Astrocyte (in vitro differentiated cells and primary cell): ENCODE data around the gene FXR2. TPM values are rescaled to one million over a fixed set of nuclear protein-coding genes. Genes with fewer than 3 reads are reported as not detected.
A peak's percentile ranks its signal among the peaks of the same experiment; 100 is the strongest.

Experiments
- DNase-seq: peaks from one replicate; pipeline ENCODE4 v3.0.0-alpha.2; 2010; ENCODE audit warnings: low read depth
- FAIRE-seq: peaks from 2 replicates; lab custom pipeline; 2011; peaks lifted over from hg19 to GRCh38; lab: Jason Lieb, UNC
- H2AFZ ChIP-seq: 2 replicates; pipeline ENCODE4 v1.6.0; 2012; ENCODE audit warnings: low read depth, low read length, inconsistent platforms
- H3K27ac ChIP-seq: 2 replicates; pipeline ENCODE4 v1.5.1; 2011; ENCODE audit warnings: low read depth, low read length, inconsistent platforms
- H3K27me3 ChIP-seq: 2 replicates; pipeline ENCODE4 v1.6.0; 2011; ENCODE audit warnings: low read length, inconsistent platforms; ENCODE audit not compliant: insufficient read depth
- H3K36me3 ChIP-seq: 2 replicates; pipeline ENCODE4 v1.5.1; 2011; ENCODE audit warnings: low read length, inconsistent platforms; ENCODE audit not compliant: insufficient read depth
- H3K4me1 ChIP-seq: 2 replicates; pipeline ENCODE4 v1.5.1; 2011; ENCODE audit warnings: low read length, inconsistent platforms; ENCODE audit not compliant: insufficient read depth
- H3K4me2 ChIP-seq: 2 replicates; pipeline ENCODE4 v1.6.0; 2012; ENCODE audit warnings: low read length, inconsistent platforms
- H3K4me3 ChIP-seq: 2 replicates; pipeline ENCODE4 v1.5.1; 2011; ENCODE audit warnings: low read depth, mild to moderate bottlenecking, low read length, inconsistent platforms; ENCODE audit not compliant: insufficient read depth
- H3K79me2 ChIP-seq: 2 replicates; pipeline ENCODE4 v1.6.0; 2012; ENCODE audit warnings: mild to moderate bottlenecking, low read length, inconsistent platforms; ENCODE audit not compliant: insufficient read depth
- H3K9ac ChIP-seq: 2 replicates; pipeline ENCODE4 v1.6.0; 2012; ENCODE audit warnings: mild to moderate bottlenecking, low read length, inconsistent platforms
- H3K9me3 ChIP-seq: 2 replicates; pipeline ENCODE4 v1.5.1; 2012; ENCODE audit warnings: low read depth, mild to moderate bottlenecking, low read length, inconsistent platforms; ENCODE audit not compliant: insufficient read depth
- H4K20me1 ChIP-seq: 2 replicates; pipeline ENCODE4 v1.6.0; 2012; ENCODE audit warnings: low read length, inconsistent platforms; ENCODE audit not compliant: insufficient read depth
- H3K27ac Mint-ChIP-seq: one replicate; pipeline ENCODE4 v1.8.0; 2021; ENCODE audit warnings: mild to moderate bottlenecking, mixed read lengths; ENCODE audit not compliant: unreplicated experiment
- H3K27me3 Mint-ChIP-seq: one replicate; pipeline ENCODE4 v1.8.0; 2021; ENCODE audit warnings: low read depth, mixed read lengths; ENCODE audit not compliant: unreplicated experiment
- H3K36me3 Mint-ChIP-seq: one replicate; pipeline ENCODE4 v1.8.0; 2021; ENCODE audit warnings: low read depth, mixed read lengths; ENCODE audit not compliant: unreplicated experiment
- H3K4me1 Mint-ChIP-seq: one replicate; pipeline ENCODE4 v1.8.0; 2021; ENCODE audit warnings: low read depth, mixed read lengths; ENCODE audit not compliant: unreplicated experiment
- H3K4me3 Mint-ChIP-seq: one replicate; pipeline ENCODE4 v1.8.0; 2021; ENCODE audit warnings: mild to moderate bottlenecking, moderate library complexity, mixed read lengths; ENCODE audit not compliant: unreplicated experiment
- H3K9me3 Mint-ChIP-seq: one replicate; pipeline ENCODE4 v1.8.0; 2021; ENCODE audit warnings: mild to moderate bottlenecking, mixed read lengths; ENCODE audit not compliant: unreplicated experiment
- CTCF ChIP-seq: IDR thresholded peaks from 2 replicates; pipeline ENCODE4 v1.5.1; 2011; ENCODE audit warnings: low read depth, mild to moderate bottlenecking, inconsistent platforms, low read length, moderate library complexity; ENCODE audit not compliant: insufficient read depth
- EZH2 ChIP-seq: IDR thresholded peaks from 2 replicates; pipeline ENCODE4 v1.6.1; 2012; ENCODE audit warnings: mild to moderate bottlenecking, low read length, inconsistent platforms; ENCODE audit not compliant: insufficient read depth
- total RNA-seq: library from RNA; stranded (reverse); gene quantifications from 2 replicates; pipeline ENCODE4 v1.2.1, GENCODE V29; 2021

FXR2 gene
- total RNA-seq, 1 donor from 2014 or later, result 60.2 TPM

- TF ChIP-seq CTCF, result no peak
- TF ChIP-seq EZH2, result no peak
- FAIRE-seq, result no peak
- Mint-ChIP-seq H3K36me3 (peaks cover 31% of the 10 kb centered on the region), H3K4me1 (peaks cover 47% of the 10 kb centered on the region), H3K27me3 (no peaks in the 10 kb centered on the region), H3K9me3 (no peaks in the 10 kb centered on the region), H3K27ac (peak overlapping the region; percentile 47), H3K4me3 (peak overlapping the region; percentile 57)
- peaks cover 12% of the 10 kb centered on the region for H3K36me3 ChIP-seq
- no peak for DNase-seq
- no peaks in the 10 kb centered on the region for H3K27me3 ChIP-seq
- H3K4me1 ChIP-seq, result peaks cover 47% of the 10 kb centered on the region
- peaks cover 34% of the 10 kb centered on the region for H4K20me1 ChIP-seq
- peak overlapping the region; percentile 85 for H2AFZ ChIP-seq
- H3K9me3 ChIP-seq, result no peaks in the 10 kb centered on the region
- H3K4me2 ChIP-seq, result peak overlapping the region; percentile 97
- H3K79me2 ChIP-seq, result peaks cover 58% of the 10 kb centered on the region
- peak overlapping the region; percentile 98 for H3K27ac ChIP-seq
- no peak overlapping the region for H3K4me3 ChIP-seq
- peak overlapping the region; percentile 95 for H3K9ac ChIP-seq
Observed at GRCh38 chr17:7582396-7583252, 32.1 kb downstream of the FXR2 start.

GRCh38 chr17:7580604-7581575 is 33.8 kb downstream of the FXR2 start:
- H3K9ac ChIP-seq, result no peak overlapping the region
- H3K27me3 Mint-ChIP-seq, result no peaks in the 10 kb centered on the region
- TF ChIP-seq CTCF, result no peak
- TF ChIP-seq EZH2, result no peak
- no peak overlapping the region for H3K4me3 ChIP-seq
- peak overlapping the region; percentile 61 for H3K4me2 ChIP-seq
- peaks cover 43% of the 10 kb centered on the region for H3K36me3 Mint-ChIP-seq
- H3K79me2 ChIP-seq, result peaks cover 69% of the 10 kb centered on the region
- peaks cover 47% of the 10 kb centered on the region for H4K20me1 ChIP-seq
- H3K4me1 Mint-ChIP-seq, result peaks cover 49% of the 10 kb centered on the region
- peak overlapping the region; percentile 83 for H3K27ac Mint-ChIP-seq
- peak overlapping the region; percentile 37 for H3K4me3 Mint-ChIP-seq
- no peaks in the 10 kb centered on the region for H3K9me3 ChIP-seq
- H2AFZ ChIP-seq, result no peak overlapping the region
- DNase-seq (no peak), FAIRE-seq (no peak)
- H3K9me3 Mint-ChIP-seq, result no peaks in the 10 kb centered on the region
- H3K27ac ChIP-seq, result no peak overlapping the region
- peaks cover 29% of the 10 kb centered on the region for H3K36me3 ChIP-seq
- H3K4me1 ChIP-seq, result peaks cover 38% of the 10 kb centered on the region
- H3K27me3 ChIP-seq, result no peaks in the 10 kb centered on the region
